ENCODE measurements around the gene CYFIP2.

DNA sequence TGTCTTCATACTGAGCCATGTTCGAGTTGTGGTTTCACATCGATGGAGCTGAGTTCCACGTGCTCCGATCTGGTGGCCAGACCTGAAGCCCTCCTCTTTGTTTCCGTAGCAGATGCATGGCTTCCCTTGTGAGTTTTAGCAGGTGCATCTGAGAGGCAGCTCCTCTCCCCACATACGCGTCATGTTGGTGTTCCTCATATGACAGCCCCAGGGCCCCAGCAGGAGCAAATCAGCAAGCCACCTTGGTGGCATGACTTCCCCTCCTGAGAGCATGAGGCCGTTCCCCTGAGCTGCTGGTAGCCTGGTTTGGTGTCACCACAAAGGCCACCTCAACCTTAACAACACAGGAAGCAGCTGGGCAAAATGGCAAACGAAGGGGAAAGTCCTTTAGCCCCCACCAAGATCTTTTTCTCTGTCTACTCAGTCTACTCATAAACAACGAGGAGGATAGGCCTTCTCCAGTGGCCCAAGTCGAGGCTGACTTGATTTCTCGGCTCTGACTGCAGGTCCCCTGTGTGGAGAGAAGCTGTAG, 5.9 kb downstream of the CYFIP2 start:
- TF ChIP-seq EZH2 (IDR thresholded peaks at IDR 0.05; ENCODE audit: borderline replicate concordance) (no peak), EZH2phosphoT487 (IDR thresholded peaks at IDR 0.05; ENCODE audit: low read depth, severe bottlenecking, unreplicated experiment) (no peak)
- TF ChIP-seq, protein P1, sequence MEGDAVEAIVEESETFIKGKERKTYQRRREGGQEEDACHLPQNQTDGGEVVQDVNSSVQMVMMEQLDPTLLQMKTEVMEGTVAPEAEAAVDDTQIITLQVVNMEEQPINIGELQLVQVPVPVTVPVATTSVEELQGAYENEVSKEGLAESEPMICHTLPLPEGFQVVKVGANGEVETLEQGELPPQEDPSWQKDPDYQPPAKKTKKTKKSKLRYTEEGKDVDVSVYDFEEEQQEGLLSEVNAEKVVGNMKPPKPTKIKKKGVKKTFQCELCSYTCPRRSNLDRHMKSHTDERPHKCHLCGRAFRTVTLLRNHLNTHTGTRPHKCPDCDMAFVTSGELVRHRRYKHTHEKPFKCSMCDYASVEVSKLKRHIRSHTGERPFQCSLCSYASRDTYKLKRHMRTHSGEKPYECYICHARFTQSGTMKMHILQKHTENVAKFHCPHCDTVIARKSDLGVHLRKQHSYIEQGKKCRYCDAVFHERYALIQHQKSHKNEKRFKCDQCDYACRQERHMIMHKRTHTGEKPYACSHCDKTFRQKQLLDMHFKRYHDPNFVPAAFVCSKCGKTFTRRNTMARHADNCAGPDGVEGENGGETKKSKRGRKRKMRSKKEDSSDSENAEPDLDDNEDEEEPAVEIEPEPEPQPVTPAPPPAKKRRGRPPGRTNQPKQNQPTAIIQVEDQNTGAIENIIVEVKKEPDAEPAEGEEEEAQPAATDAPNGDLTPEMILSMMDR (IDR thresholded peaks at IDR 0.05; ENCODE audit: poor library complexity): no peak
